ENCODE results near the gene IFT122.
A peak's percentile ranks its signal among the peaks of the same experiment; 100 is the strongest.
"Not testable (repeated sequence)": the region's sequence is repeated elsewhere in the genome, so short reads cannot be mapped to it uniquely, and the experiment has no call there.

IFT122 gene

DNA sequence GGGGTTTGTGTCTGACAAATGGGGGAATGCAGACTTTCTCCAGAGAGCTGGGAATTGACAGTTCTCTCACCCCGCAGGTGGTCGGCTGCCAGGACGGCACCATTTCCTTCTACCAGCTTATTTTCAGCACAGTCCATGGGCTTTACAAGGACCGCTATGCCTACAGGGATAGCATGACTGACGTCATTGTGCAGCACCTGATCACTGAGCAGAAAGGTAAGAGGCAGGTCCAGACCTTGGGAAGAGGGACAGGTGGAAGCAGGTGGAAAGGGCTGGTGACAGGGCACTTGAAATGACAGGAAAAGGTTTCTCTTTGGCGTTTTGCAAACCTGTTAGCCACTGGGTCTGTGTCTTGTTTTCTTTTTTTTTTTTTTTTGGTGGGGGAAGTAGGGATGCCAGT, 36.6 kb downstream of the IFT122 start:
- DNase-seq = no peak

DNA sequence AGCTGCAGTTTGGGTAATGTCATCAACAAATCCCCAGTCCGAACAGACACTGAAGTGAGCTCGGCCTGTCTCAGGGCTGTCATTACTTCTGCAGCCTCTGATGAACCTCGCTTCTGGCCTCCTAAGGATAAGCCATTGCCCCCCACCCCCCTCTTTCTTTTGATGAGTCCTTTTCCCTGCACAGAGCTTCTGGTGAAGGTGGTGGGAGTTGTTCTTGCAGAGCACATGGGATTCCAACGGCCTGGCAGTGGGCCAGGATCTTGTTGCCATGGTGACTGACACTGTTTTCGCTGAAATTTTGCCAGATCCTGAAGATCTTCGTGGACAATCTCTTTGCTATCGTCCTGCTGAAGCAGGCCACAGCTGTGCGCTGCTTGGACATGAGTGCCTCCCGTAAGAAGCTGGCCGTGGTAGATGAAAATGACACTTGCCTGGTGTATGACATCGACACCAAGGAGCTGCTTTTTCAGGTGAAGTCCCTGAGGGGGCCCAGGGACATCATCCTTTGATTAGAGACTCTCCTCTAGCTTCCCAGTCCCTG, 41.3 kb downstream of the IFT122 start:
- DNase-seq = peak; percentile 47

DNA sequence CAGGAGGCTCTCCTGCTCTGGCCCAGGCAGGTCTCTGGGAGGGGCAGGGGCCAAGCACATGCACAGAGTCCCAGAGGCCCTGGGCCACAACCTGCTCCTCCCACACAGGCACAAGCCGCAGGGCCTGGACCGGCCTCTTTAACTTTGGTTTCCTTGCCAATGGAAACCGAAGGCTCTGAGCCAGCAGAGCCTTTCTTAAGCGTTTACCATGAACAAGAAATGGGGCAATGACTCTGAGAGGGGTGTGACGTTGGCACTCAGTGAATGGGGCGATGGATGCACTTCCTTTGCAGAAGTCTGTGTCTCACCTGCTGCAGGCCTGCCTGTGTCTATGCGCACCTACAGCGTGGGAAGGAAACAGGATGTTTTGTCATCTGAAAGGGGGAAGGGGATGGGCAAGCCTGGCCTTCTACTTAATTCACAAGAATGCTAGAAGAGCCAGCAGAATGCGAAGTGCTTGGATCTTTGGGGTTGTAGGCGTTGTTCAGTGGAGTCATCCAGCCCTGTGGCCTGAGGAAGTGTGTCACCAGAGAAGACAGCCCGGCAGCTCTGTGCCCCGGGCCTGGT, 41.8 kb downstream of the IFT122 start:
- no peak for DNase-seq

DNA sequence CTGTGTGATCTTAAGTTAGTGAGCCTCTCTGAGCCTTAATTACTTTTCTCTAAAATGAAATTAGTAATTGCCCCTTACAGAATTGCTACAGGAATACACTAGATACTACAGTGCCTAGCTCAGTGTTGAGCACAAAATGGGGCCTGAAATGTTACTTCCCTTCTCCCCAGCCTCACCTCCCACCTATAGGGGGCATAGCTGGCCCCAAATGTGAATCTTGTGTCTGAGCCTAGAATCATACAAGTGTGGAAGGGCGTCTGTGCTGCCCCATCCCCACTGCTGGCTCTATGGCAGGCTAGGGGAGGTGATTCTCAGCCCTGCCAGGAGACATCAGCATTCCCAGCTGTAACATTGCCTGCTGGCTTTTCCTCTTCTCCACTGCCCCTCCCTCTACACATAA, 42.7 kb downstream of the IFT122 start:
- peak; percentile 31 for DNase-seq

DNA sequence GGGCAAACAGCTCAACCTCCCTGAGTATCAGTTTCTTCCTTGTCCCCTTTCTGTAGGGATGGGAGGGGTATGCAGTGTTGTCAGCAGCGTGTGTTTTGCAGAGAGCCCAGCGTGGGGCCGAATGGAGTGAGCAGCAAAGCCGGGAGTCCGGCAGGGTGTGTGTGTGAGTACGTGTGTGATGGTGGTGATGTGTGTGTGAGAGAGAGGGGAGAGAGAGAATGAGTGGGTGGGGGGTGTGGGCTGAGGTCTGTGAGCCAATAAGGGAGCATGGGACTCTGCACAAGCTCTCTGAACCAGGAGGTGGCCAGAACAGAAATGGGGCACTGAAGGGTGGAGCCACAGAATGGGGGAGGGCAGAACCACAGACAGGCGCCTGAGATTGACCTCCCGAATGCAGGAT, 43.8 kb downstream of the IFT122 start:
- DNase-seq = no peak

DNA sequence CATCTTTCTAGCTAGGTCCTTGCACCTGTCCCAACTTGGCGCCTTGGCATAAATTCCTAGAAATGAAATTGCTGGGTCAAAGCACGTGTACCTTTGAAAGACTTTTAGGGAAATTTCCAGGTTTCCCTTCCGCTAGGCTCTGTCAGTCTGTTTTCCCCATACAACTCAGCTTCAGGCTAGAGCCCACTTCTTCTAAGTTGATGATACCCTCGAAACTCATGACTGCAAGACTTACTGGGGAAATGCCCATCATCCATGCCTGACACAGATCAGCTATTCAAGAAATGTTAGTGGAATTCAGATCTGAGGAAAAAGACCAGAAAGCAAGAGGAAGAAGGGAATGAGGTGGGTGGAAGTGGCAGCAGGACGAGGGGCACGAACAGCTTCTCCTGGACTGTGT, 45.1 kb downstream of the IFT122 start:
- not testable (repeated sequence) for DNase-seq

DNA sequence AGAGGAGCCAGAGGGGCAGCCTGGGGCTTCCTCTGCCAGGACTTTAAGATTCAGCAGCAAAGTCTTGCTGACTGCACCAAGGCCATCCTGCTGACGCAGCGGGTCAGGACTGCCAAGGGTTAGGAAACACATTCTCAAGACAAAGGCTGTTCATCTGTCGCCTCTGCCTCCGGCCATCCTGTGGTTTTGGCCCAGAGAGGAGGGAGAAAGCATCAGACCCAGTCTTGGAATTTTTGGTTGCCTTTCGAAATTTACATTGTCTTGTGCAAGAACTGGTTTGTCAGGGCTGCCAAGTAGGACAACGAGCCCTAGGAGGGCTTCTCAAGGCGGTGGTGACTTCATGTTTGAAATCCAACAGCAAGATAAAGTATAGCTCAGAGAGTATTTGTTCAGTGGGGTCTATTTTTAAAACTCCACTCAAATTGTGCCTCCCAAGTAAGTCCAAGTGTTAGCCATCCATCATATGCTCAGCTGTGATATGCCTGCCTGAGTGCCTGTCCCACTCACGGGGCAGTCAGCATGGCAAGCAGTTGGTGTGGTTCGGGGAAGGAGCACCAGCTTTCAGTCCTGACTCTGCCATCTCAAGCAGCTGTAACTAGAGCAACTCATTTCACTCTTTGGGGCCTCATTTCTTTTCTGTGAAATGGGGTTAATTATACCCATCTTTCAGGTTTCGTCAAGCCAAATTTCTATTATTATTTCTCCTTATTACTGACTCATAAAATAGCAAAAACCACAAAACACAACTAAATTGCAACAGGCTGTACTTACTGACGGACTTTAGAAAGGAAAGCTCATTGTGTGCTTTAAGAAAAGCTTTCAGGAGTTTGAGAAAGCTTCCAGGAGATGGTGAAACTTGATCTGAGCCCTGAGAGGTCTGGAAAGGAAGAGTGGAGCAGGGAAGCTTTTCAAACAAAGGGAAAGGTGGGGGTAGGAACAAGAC, 46.0 kb downstream of the IFT122 start:
- no peak for DNase-seq

DNA sequence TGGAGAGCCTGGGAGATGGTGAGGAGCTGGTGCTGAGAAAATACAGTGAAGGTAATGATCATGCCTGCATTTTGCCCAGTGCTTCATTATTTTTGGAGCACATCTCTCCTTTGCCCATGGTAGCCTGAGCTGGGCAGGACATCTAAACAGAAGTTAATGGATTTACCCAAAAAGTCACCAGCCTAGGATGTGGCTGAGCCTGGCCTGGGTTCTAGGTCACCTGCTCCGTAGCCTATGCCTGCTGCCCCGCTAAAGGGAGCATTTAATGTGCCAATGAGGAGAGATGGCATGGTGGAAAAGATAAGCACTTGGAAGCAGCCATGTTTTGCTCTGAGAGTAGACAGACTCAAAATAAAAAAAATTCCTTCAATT, 46.6 kb downstream of the IFT122 start:
- DNase-seq = no peak

DNA sequence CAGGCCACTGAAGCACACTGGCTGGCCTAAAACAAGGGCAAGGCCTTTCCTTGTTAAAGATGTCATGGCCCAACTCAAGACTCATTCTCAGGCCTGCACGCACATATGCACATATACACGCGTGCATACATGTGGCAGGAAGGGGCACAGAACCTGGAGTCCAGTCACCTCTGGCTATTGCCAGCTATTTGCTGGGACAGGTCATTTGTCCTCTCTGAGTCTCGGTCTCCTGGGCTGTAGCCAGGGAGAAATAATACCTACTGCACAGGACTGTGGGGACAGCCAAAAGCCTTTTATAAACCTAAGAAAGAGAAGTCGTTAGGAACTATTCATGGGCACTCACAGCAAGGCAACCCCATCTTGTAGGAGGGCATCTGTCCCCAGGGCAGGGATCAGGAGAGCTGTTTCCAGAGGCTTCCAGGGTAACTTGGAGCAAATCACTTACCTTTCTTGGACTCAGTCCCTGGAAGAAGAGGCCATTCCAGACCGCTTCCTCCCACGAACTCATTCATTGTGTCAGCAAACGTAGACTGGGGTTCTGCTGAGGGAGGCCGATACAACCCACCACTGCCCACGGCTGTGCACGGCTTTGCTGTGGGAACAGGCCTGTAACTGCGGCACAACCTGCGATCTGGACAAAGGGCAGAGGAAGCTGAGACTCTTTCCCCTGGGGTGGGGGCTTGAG, 47.3 kb downstream of the IFT122 start:
- DNase-seq = no peak

DNA sequence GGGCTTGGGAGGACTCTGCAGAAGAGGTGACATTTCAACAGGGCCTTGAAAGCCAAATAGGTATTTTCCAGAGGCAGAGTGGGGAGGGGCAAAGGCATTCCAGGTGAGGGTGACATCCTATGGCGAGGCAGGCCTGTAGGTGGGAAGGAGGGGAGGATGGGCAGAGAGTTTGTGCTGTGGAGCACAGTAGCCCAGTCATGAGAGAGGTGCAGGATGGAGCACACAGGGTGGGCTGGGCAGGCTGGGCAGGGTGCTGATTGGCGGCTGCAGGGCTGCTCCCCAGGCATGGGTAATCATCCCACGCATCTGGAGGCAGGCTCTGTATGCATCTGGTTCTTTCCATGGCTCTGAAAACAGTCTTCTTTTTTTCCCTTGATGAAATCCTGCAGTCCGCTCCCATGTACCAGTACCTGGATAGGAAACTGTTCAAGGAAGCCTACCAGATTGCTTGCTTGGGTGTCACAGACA, 47.9 kb downstream of the IFT122 start:
- DNase-seq = not testable (repeated sequence)

DNA sequence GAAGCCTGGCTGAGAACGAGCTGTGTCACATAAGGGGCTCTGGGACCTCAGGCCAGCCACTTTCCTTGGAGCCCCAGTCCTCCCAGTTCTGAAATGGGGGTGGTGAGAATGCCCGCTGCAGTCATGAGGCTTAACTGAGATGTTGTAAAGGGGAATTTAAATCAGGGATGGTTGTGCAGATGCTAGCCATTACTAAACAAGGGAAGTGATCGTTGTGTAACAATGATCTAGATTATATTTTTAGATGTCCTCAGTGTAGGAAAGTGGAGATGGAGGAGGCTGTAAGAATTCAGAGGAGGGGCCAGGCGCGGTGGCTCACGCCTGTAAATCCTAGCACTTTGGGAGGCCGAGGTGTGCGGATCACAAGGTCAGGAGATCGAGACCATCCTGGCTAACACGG, 49.2 kb downstream of the IFT122 start:
- DNase-seq = not testable (repeated sequence)

DNA sequence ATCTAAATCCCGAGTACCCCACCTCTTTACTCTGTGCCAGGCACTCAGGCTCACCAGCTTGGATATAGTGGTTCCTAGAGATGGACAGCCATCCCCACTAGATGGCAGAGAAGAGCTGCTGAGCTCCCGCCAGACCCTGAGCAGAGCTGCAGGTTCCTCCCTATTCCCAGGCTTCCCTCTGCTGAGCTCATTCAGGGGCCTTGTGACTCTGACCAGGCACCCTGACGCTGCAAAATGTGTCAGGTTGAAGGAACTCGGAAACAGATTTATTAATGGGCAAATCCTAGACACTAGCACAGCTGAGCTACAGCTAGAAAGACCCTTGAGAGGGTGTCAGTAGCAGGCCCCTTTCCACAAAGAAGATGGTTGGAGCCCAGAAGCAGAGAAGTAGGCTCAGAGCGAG, 50.2 kb downstream of the IFT122 start:
- peak; percentile 80 for DNase-seq

DNA sequence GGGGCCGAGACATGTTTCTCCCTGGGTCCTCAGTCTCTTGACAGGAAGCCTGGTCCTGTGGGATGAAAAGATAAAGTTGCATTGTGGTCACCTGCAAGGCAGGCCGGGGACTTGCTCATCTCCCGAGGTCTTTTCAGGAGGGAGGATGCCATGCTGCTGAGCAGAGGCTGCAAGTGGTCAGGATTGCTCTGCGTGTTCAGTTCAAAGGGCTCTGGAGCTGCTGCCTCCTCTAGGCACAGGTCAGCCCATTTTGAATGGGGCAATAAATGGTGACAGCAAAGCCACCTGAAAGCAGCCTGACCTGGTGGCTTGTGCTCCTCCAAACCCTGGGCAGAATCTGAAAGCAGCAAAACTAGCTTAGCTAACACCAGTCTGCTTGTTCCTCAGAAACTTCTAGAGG, 51.1 kb downstream of the IFT122 start:
- DNase-seq = not testable (repeated sequence)

DNA sequence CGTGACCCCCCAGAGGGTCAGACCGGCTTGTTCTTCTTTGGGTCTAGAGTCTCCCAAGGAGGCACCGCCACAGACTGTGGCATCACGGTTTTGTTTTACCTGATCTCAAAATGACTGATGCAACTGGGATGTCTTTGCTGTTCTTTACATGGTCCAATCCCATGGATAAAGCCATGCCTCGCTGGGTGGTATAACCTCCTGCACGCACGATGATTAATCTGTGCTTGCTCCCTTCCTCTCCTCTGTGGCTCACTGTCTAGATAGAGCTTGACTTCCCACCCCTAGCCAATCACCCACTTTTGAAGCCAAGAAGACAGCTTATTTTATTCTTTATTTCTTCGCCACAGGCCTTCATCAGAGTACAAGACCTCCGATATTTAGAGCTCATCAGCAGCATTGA, 51.8 kb downstream of the IFT122 start:
- DNase-seq = no peak

DNA sequence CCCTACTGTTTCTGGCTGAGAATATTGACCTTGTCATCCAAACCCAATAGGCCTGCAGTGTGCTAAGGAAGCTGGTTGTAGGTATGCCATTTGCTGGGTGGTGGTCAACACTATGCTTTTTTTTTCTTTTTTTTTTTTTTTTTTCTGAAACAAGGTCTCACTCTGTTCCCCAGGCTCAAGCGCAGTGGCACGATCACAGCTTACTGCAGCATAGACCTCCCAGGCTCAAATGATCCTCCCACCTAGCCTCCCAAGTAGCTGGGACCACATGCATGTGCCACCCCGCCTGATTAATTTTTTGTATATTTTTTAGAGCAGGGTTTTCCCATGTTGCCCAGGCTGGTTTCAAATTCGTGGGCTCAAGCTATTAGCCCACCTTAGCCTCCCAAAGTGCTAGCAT, 52.7 kb downstream of the IFT122 start:
- no peak for DNase-seq

DNA sequence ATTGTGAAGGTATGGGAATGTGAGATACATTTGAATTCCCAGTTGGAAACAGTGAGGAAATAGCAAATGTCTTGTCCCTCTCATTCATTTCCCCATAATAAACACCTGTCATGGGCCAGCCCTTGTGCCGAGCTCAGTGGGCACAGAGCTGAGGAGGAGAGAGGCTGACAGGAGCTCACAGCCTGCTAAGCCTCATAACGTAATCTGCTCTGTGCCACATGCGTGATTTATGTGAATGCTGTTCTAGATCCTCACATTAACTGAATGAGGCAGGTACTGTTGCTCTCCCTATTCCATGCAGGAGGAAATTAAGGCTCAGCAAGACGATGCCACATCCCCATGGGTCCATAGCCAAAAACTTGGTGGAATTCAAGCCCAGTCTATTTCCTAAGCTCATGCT, 53.2 kb downstream of the IFT122 start:
- no peak for DNase-seq

DNA sequence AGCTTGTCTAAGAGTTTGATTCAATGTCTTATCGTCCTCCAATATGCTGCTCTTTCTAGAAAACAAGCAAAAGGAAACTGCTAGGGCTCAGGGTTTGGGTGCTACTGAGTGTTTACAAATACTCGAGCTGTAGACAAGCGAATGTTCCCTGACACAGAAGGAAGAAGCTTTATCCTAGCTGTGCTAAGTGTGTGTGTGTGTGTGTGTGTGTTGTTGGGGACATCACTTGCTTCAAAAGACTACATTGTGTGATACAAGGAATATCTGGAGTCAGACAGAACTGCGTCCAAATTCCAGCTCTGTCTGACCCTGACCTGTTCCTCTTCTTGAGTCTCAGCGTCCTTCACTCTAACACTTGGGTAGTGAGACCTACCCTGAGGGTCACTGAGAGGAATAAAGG, 54.5 kb downstream of the IFT122 start:
- not testable (repeated sequence) for DNase-seq

DNA sequence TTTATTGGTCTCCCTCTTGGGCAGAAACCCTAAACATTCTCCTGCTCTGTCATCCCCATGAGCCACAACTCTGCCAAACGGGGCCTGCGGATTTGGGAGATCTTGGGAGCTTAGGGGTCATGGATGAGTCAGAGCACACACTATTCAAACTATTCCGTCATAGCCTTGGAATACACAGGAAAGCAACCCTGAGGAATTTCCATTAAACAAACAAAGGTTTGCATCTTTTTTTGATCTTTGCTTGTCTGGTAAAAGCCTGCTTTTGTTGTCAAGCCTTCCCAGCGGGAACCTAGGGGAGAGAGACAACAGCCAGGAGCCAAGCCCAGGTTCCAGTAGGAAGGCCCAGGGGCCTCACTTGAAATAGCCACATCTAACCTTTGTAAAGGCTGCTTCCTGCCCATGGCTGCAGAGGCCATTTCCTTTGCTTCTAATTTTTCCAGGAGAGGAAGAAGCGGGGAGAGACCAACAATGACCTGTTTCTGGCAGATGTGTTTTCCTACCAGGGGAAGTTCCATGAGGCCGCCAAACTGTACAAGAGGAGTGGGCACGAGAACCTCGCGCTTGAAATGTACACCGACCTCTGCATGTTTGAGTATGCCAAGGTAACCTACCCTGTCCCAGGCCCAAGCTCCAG, 55.1 kb downstream of the IFT122 start:
- not testable (repeated sequence) for DNase-seq

DNA sequence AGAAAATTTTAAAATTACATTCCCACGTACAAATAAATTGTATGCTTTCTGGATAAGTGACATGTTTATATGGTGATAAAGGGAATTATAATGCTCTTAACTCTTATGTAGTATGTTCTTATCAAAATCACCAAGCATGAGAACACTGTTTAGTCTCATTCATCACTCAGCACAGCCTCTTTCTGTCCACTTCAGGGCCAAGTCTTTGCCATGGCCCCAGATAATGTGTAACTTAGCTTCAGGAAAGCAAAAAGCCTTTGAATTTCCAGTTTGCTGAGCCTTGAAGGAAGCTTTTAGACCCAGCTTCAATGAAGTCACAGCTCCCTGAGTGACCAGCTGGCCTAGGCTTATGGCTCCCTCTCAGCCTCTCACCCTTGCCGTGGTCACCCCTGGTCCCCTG, 57.9 kb downstream of the IFT122 start:
- not testable (repeated sequence) for DNase-seq

DNA sequence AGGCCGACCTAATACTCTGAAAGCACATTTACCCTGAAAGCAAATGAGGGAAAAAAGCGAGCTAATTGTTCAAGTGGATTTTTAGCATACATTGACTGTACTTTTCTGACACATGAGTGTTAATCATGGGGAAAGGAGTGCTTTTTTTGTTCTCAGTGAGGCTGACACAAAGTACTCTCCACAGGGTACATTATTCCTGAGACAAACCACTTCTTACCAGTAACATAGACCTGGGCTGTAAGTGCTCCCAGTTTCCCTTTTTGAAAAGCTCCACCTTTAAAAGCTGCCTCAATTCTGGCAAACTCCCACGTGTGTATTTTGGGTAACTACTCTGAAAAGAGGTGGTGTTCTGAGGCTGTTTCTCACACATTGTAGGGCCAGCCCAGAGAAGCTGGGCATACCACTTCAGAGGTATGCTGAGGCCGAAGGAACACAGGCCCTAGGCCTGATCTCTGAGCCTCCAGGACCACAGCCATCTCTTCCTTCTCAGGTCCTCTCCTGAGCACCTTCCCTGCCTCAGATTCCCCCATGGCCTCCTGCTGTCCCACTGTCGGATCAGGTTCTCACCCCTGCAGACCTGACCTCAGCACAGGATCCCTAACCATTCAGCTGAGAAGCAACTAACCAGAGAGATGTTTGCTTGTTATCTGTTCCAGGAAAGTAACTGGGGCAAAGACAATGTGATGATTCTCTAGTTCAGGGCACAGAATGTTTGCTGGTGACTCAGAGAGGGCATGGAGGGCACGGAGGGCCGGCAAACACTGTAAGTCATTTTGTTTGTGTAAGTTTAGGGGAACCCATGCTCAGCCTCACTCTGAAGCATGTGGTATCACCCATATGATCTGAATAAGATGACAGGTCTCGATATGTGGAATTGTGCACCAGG, 58.8 kb downstream of the IFT122 start:
- DNase-seq = not testable (repeated sequence)

DNA sequence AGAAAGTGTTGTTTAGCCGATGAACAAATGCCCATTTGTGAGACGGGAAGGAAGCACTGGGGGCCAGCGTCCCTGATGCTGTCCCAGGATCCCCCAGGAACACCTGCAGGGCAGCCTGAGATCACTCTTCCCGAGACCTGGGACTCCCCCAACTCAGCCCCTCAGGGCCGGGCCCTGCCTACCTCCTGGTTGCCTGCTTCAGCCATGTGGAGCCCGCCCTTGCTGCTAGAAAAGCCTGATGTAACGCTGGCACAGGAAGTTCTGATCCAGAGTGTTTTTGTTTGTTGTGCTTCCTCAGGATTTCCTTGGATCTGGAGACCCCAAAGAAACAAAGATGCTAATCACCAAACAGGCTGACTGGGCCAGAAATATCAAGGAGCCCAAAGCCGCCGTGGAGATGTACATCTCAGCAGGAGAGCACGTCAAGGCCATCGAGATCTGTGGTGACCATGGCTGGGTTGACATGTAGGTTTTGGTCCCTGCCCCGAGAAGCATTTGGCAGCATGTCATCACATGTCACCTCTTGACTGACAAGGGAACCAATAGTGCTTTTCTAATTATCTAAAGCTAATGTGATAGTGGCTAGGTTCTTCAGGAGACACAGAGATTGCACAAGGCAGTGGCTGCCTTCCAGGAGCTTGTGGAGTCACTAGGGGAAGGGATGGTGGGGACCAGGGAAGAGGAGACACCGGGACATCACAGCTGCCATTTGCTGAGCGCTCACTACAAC, 59.7 kb downstream of the IFT122 start:
- not testable (repeated sequence) for DNase-seq
